SJCRH30 (cell line): ENCODE measurements around the gene ZSWIM3. TPM values are rescaled to one million over a fixed set of nuclear protein-coding genes. Genes with fewer than 3 reads are reported as not detected.

Experiments
- DNase-seq, 2 experiments: peaks; one replicate each; pipeline ENCODE4 v3.0.0-alpha.2; 2015 to 2020
- H3K27ac ChIP-seq: fragments of 250-450 bp; sonication (Bioruptor Pico); 2 replicates; pipeline ENCODE4 v1.5.1; 2020; ENCODE audit warnings: mild to moderate bottlenecking, moderate library complexity
- H3K27me3 ChIP-seq: fragments of 250-450 bp; sonication (Bioruptor Pico); 2 replicates; pipeline ENCODE4 v1.5.1; 2020; ENCODE audit warnings: mild to moderate bottlenecking, moderate library complexity
- H3K36me3 ChIP-seq: fragments of 250-450 bp; sonication (Bioruptor Pico); 2 replicates; pipeline ENCODE4 v1.5.1; 2020; ENCODE audit warnings: mild to moderate bottlenecking, moderate library complexity
- H3K4me1 ChIP-seq: fragments of 250-450 bp; sonication (Bioruptor Pico); 2 replicates; pipeline ENCODE4 v1.5.1; 2020; ENCODE audit warnings: mild to moderate bottlenecking, moderate library complexity
- H3K4me3 ChIP-seq: fragments of 250-450 bp; sonication (Bioruptor Pico); 2 replicates; pipeline ENCODE4 v1.5.1; 2020; ENCODE audit warnings: mild to moderate bottlenecking, moderate library complexity
- H3K9me3 ChIP-seq: fragments of 250-450 bp; sonication (Bioruptor Pico); replicated peaks from 2 replicates; pipeline ENCODE4 v1.5.1; 2020; ENCODE audit warnings: mild to moderate bottlenecking, moderate library complexity
- total RNA-seq: library from RNA; depleted of rRNA; stranded (reverse); fragments of >200 nt; shearing (Covaris generic); gene quantifications from 2 replicates; pipeline ENCODE4 v1.2.3, GENCODE V29; 2014; rRNA removed

The ZSWIM3 gene
- total RNA-seq, result 6.2 TPM in 2 replicates

- Histone ChIP-seq H3K4me1 (0 out of 2 replicates have a peak, but pooled peaks cover 7% of the 10 kb centered on the region), H3K9me3 (no peaks in the 10 kb centered on the region)
- DNase-seq, result peak; percentile 100
Measured at GRCh38 chr20:45857114-45857881, at the start of gene ZSWIM3, which contains the start of gene ACOT8. ZSWIM3 (plus strand) TSS chr20:45857614; CDS start chr20:45857826, 212 bp downstream. ACOT8 (minus strand) TSS chr20:45857392; CDS start chr20:45857315, 77 bp downstream.

GRCh38 chr20:45810191-45810970 is 47.0 kb upstream of the ZSWIM3 start:
- H3K4me1 ChIP-seq, result peaks cover 3% of the 10 kb centered on the region; the same call in 1 of the 2 replicates
- no peaks in the 10 kb centered on the region for H3K9me3 ChIP-seq
- no peak overlapping the region for H3K4me3 ChIP-seq
- peaks cover 72% of the 10 kb centered on the region for H3K36me3 ChIP-seq
- DNase-seq, result no peak
- H3K27me3 ChIP-seq, result no peaks in the 10 kb centered on the region
- H3K27ac ChIP-seq, result no peak overlapping the region

More at GRCh38 chr20:45857114-45857881, at the start of gene ZSWIM3, which contains the start of gene ACOT8:
- Histone ChIP-seq H3K4me3 (peak within 1 kb of the TSS; percentile 82), H3K27me3 (no peaks in the 10 kb centered on the region), H3K36me3 (no peaks in the 10 kb centered on the region), H3K27ac (peak within 1 kb of the TSS; percentile 54)

- DNase-seq, result peak; percentile 100
- peaks cover 19% of the 10 kb centered on the region; the same call in 1 of the 2 replicates for H3K4me1 ChIP-seq
Measured at GRCh38 chr20:45812157-45813005, 45.0 kb upstream of the ZSWIM3 start, which contains the start of gene UBE2C. UBE2C (plus strand) TSS chr20:45812644; CDS start chr20:45812696, 52 bp downstream.

GRCh38 chr20:45813006-45813340 is 44.4 kb upstream of the ZSWIM3 start:
- Histone ChIP-seq H3K9me3 (no peaks in the 10 kb centered on the region), H3K4me3 (peak overlapping the region; percentile 89), H3K36me3 (peaks cover 70% of the 10 kb centered on the region), H3K27ac (peak overlapping the region; percentile 96), H3K27me3 (no peaks in the 10 kb centered on the region), H3K4me1 (peaks cover 25% of the 10 kb centered on the region; the same call in 1 of the 2 replicates)
- DNase-seq, result no peak

More at GRCh38 chr20:45812157-45813005, 45.0 kb upstream of the ZSWIM3 start, which contains the start of gene UBE2C:
- H3K27ac ChIP-seq, result peak within 1 kb of the TSS; percentile 96
- no peaks in the 10 kb centered on the region for H3K27me3 ChIP-seq
- H3K9me3 ChIP-seq, result no peaks in the 10 kb centered on the region
- H3K36me3 ChIP-seq, result peaks cover 75% of the 10 kb centered on the region
- peak within 1 kb of the TSS; percentile 89 for H3K4me3 ChIP-seq

GRCh38 chr20:45813489-45813888 is 43.9 kb upstream of the ZSWIM3 start:
- peaks cover 67% of the 10 kb centered on the region for H3K36me3 ChIP-seq
- DNase-seq, result no peak
- no peaks in the 10 kb centered on the region for H3K27me3 ChIP-seq
- peaks cover 27% of the 10 kb centered on the region; the same call in 1 of the 2 replicates for H3K4me1 ChIP-seq
- H3K9me3 ChIP-seq, result no peaks in the 10 kb centered on the region
- peak overlapping the region; percentile 89 for H3K4me3 ChIP-seq
- peak overlapping the region; percentile 96 for H3K27ac ChIP-seq

- H3K27ac ChIP-seq, result no peak overlapping the region
- H3K36me3 ChIP-seq, result peaks cover 61% of the 10 kb centered on the region
- H3K9me3 ChIP-seq, result no peaks in the 10 kb centered on the region
- no peaks in the 10 kb centered on the region for H3K27me3 ChIP-seq
- H3K4me3 ChIP-seq, result no peak overlapping the region
- DNase-seq, result no peak
- peaks cover 27% of the 10 kb centered on the region; the same call in 1 of the 2 replicates for H3K4me1 ChIP-seq
Measured at GRCh38 chr20:45814314-45814713, 43.1 kb upstream of the ZSWIM3 start.

- Histone ChIP-seq H3K4me1 (peaks cover 27% of the 10 kb centered on the region; the same call in 1 of the 2 replicates), H3K27ac (no peak overlapping the region), H3K27me3 (no peaks in the 10 kb centered on the region), H3K36me3 (peaks cover 41% of the 10 kb centered on the region), H3K9me3 (no peaks in the 10 kb centered on the region), H3K4me3 (no peak overlapping the region)
- no peak for DNase-seq
Measured at GRCh38 chr20:45816951-45817350, 40.5 kb upstream of the ZSWIM3 start.

- H3K27me3 ChIP-seq, result no peaks in the 10 kb centered on the region
- H3K27ac ChIP-seq, result no peak overlapping the region
- no peak for DNase-seq
- no peak overlapping the region for H3K4me3 ChIP-seq
- peaks cover 30% of the 10 kb centered on the region; the same call in 1 of the 2 replicates for H3K4me1 ChIP-seq
- no peaks in the 10 kb centered on the region for H3K9me3 ChIP-seq
- peaks cover 41% of the 10 kb centered on the region for H3K36me3 ChIP-seq
Measured at GRCh38 chr20:45817376-45818194, 39.8 kb upstream of the ZSWIM3 start.

GRCh38 chr20:45818239-45818638 is 39.2 kb upstream of the ZSWIM3 start:
- no peaks in the 10 kb centered on the region for H3K27me3 ChIP-seq
- no peak overlapping the region for H3K27ac ChIP-seq
- H3K4me3 ChIP-seq, result no peak overlapping the region
- H3K36me3 ChIP-seq, result peaks cover 38% of the 10 kb centered on the region
- no peaks in the 10 kb centered on the region for H3K9me3 ChIP-seq
- DNase-seq, result no peak
- peaks cover 32% of the 10 kb centered on the region; the same call in 1 of the 2 replicates for H3K4me1 ChIP-seq

- Histone ChIP-seq H3K36me3 (peaks cover 28% of the 10 kb centered on the region), H3K27me3 (no peaks in the 10 kb centered on the region)
Measured at GRCh38 chr20:45819466-45819865, 37.9 kb upstream of the ZSWIM3 start.

GRCh38 chr20:45821947-45822346 is 35.5 kb upstream of the ZSWIM3 start:
- Histone ChIP-seq H3K4me1 (peaks cover 35% of the 10 kb centered on the region), H3K27ac (no peak overlapping the region), H3K36me3 (peaks cover 5% of the 10 kb centered on the region), H3K27me3 (no peaks in the 10 kb centered on the region), H3K4me3 (no peak overlapping the region), H3K9me3 (no peaks in the 10 kb centered on the region)
- DNase-seq, result no peak

More at GRCh38 chr20:45819466-45819865, 37.9 kb upstream of the ZSWIM3 start:
- Histone ChIP-seq H3K4me1 (peaks cover 38% of the 10 kb centered on the region; the same call in 1 of the 2 replicates), H3K27ac (no peak overlapping the region), H3K4me3 (no peak overlapping the region), H3K9me3 (no peaks in the 10 kb centered on the region)
- no peak for DNase-seq

- Histone ChIP-seq H3K36me3 (no peaks in the 10 kb centered on the region), H3K27ac (no peak overlapping the region; the same call in 1 of the 2 replicates), H3K27me3 (no peaks in the 10 kb centered on the region), H3K9me3 (no peaks in the 10 kb centered on the region), H3K4me3 (peak overlapping the region; percentile 52), H3K4me1 (peaks cover 35% of the 10 kb centered on the region)
- peak; percentile 88 to 89 for DNase-seq
Measured at GRCh38 chr20:45822857-45823256, 34.6 kb upstream of the ZSWIM3 start.
